ENCODE measurements around the gene FGF14. TPM values are rescaled to one million over a fixed set of nuclear protein-coding genes. Genes with fewer than 3 reads are reported as not detected.

The FGF14 gene
- total RNA-seq, 4 donors from 2014 or later: 0.12 to 3.5 (median 1.3) TPM

DNA sequence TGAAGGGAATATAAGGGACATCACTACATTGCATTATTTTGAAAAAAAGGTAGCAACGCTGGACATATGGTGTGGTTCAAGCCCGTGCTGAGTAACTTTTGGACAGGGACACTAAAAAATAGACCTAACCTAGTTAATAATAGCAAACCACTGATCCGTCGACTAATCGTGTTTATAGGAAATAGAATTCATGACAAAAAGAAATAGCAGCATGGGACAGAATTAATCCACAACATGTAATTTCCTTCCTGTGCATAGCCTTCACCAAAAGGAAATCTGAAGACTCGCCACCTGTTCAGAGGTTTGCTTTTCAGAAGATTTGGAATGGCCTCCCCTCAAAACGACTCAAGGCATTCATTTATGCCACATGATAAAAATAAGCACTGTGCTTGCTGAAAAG is 128.7 kb downstream of the FGF14 start:
- TF ChIP-seq, protein P1, sequence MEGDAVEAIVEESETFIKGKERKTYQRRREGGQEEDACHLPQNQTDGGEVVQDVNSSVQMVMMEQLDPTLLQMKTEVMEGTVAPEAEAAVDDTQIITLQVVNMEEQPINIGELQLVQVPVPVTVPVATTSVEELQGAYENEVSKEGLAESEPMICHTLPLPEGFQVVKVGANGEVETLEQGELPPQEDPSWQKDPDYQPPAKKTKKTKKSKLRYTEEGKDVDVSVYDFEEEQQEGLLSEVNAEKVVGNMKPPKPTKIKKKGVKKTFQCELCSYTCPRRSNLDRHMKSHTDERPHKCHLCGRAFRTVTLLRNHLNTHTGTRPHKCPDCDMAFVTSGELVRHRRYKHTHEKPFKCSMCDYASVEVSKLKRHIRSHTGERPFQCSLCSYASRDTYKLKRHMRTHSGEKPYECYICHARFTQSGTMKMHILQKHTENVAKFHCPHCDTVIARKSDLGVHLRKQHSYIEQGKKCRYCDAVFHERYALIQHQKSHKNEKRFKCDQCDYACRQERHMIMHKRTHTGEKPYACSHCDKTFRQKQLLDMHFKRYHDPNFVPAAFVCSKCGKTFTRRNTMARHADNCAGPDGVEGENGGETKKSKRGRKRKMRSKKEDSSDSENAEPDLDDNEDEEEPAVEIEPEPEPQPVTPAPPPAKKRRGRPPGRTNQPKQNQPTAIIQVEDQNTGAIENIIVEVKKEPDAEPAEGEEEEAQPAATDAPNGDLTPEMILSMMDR (IDR thresholded peaks at IDR 0.05): no peak
- ATAC-seq (ENCODE audit: low FRiP score) (no peak), DNase-seq (ENCODE audit: low spot score) (no peak)

DNA sequence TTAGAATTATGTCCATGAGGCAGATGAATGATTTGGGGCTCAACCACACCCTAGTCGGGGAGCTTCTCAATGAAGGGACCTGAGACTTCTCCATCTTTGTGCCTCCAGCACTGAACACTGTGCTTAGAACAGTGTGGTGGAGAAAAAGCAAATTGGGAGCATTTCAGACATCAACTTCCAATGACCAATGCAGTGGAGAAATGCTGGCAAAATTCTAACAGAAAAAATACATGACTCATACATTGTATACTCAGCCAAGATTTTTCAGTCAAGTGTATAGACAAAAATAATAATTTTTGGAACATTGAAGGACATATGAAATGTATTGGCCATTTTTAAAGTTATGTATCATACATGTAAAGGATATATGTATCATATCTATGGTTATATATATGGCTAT is 134.7 kb downstream of the FGF14 start:
- no peak for DNase-seq (ENCODE audit: low spot score)
- TF ChIP-seq, protein P1 (IDR thresholded peaks at IDR 0.05): no peak
- no peak for ATAC-seq (ENCODE audit: low FRiP score)

DNA sequence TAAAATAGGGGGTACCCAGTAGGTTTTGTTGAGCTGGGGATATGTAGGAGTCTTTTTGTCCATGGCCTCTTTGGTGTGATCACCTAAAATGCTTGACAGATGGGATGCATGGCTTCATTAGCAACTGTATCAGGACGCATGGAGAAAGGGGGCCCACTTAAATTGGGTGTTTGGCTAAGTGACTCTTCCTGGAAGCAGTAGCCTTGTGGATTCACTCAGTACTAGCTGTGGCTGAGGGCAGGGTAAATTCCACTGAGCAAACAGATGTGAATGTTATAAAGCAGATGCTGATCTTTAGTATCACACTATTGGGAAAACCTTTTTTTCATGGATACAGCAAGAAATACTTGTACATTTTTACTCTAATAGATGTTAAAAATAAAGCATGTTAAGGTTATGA is 140.0 kb downstream of the FGF14 start:
- TF ChIP-seq, protein P1 (IDR thresholded peaks at IDR 0.05): no peak
- DNase-seq (ENCODE audit: low spot score): no peak
- ATAC-seq (ENCODE audit: low FRiP score): no peak

DNA sequence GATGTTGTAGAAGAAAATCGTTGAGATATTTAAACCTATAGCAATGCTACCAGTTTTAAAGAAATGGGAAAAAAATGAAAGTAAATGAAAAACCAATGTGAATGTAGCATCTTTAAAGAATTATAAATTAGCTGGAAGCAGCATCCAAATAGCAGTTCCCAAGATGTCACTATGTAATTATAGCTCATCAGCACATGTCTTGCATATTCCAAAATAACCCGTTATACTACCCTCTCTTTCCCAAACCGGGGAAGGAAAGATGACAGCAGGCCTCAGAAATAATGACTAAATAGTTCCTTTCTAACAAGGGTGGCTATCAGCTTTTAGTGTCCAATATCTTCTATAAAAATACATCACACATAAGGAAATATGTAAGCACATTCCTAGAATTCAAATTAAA is 140.5 kb downstream of the FGF14 start:
- DNase-seq (ENCODE audit: low spot score) (no peak), ATAC-seq (ENCODE audit: low FRiP score) (no peak)

DNA sequence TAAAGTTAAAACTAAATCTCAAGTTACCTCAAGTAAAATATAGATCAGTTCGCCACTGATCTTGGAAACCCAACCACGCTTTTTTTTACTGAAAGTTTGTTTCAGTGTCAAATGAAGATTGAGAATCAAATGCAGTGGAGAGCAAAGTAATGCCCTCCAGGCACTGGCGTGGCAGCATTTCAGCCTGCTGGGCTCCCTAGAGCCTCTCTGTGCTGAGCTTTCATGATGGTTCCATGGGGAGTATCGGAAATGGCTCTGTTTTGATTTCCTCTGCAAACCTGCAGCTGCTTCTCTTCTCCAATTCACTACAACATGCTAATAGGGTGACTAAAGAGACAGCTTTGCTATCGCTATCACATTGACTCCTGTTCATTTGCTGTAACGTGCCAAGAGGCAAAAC is 141.6 kb downstream of the FGF14 start:
- DNase-seq (ENCODE audit: low spot score) (no peak), ATAC-seq (ENCODE audit: low FRiP score) (no peak)
- TF ChIP-seq, protein P1 (IDR thresholded peaks at IDR 0.05): no peak

More for the DNA sequence above, 140.5 kb downstream of the FGF14 start:
- TF ChIP-seq, protein P1 (IDR thresholded peaks at IDR 0.05): no peak

DNA sequence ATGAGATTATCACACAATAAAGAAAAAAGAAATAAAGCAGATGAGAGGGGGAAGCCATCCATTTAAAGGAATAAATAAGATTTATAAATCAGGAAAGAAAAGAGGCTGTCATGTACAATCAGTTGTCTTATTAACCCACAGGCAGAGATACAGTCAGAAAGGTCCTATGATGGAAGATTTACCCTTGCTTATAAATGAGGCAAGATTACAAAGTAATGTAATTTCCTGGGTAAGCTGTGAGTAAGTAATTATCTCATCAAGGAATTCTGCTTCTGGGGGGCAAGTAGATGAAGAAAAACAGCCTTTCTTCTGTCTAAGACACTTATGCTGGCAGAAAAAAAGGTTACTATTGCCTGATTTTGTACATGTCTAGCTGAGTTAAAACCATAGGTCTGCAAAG is 146.4 kb downstream of the FGF14 start:
- TF ChIP-seq, protein P1 (IDR thresholded peaks at IDR 0.05): no peak
- no peak for ATAC-seq (ENCODE audit: low FRiP score)
- DNase-seq (ENCODE audit: low spot score): no peak

DNA sequence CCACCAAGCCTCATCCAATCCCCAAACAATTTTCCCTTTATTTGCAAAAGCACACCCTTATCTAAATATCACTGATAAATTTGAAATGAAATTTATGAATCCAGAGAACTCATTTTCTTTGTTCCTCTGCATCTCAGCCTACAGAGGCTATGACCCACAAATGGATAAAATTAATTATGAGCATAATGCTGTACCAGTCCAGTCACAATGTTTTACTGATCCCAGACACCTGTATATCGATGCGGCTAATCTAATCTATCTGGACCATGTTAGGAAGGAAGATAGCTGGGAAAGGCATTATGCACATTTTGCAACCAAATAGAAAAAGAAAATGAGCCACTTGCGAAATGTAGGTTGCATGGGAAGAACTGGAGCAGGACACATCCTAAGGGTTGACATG is 150.0 kb downstream of the FGF14 start:
- DNase-seq (ENCODE audit: low spot score) (no peak), ATAC-seq (ENCODE audit: low FRiP score) (no peak)
- TF ChIP-seq, protein P1 (IDR thresholded peaks at IDR 0.05): no peak

Data from omental fat pad (tissue), 4 donors.